K562 (cell line): ENCODE results near the gene ZFAND2B. TPM values are rescaled to one million over a fixed set of nuclear protein-coding genes. Genes with fewer than 3 reads are reported as not detected.
A peak's percentile ranks its signal among the peaks of the same experiment; 100 is the strongest.

Experiments used
- ADNP ChIP-seq: fragments of 200-800 bp; sonication (Bioruptor generic); IDR thresholded peaks from 2 replicates; pipeline ENCODE4 v1.6.1; 2016; ENCODE audit warnings: missing genetic modification characterization, missing compliant biosample characterization
- ATF1 ChIP-seq, 2 experiments: fragments of 450-650 bp in 1 of 2; IDR thresholded peaks; 2 replicates each; pipeline ENCODE4 v1.6.1; 2016; ENCODE audit warnings: missing compliant biosample characterization in 1 of 2, missing genetic modification characterization in 1 of 2
- CHAMP1 ChIP-seq: fragments of 450-650 bp; IDR thresholded peaks from 2 replicates; pipeline ENCODE4 v1.6.1; 2016; ENCODE audit warnings: mild to moderate bottlenecking
- COPS2 ChIP-seq: fragments of 450-650 bp; conservative IDR thresholded peaks from 2 replicates; pipeline ENCODE4 v1.6.1; 2016; ENCODE audit warnings: mild to moderate bottlenecking, moderate library complexity
- E2F8 ChIP-seq: fragments of 450-650 bp; IDR thresholded peaks from 2 replicates; pipeline ENCODE4 v1.7.1; 2018; ENCODE audit warnings: mild to moderate bottlenecking, low read depth; ENCODE audit not compliant: partially characterized antibody
- FIP1L1 ChIP-seq: fragments of 200-400 bp; formaldehyde crosslinking; IDR thresholded peaks from 2 replicates; pipeline ENCODE4 v1.6.1; 2018; ENCODE audit warnings: mild to moderate bottlenecking, low read depth, low read length; ENCODE audit not compliant: poor library complexity, severe bottlenecking
- FOXK2 ChIP-seq, 2 experiments: fragments of 450-650 bp; IDR thresholded peaks in 1 of 2; conservative IDR thresholded peaks in 1 of 2; 2 replicates each; pipeline ENCODE4 v1.6.1; 2016; ENCODE audit warnings: low read depth in 2 of 2, mild to moderate bottlenecking in 1 of 2
- HDAC3 ChIP-seq: fragments of 450-650 bp; IDR thresholded peaks from 2 replicates; pipeline ENCODE4 v1.6.1; 2018; ENCODE audit warnings: borderline replicate concordance, mild to moderate bottlenecking, moderate library complexity; ENCODE audit not compliant: partially characterized antibody
- HSF4 ChIP-seq: fragments of 250-450 bp; sonication (Bioruptor Pico); IDR thresholded peaks from 2 replicates; pipeline ENCODE4 v2.1.2; 2022; ENCODE audit warnings: mild to moderate bottlenecking, moderate library complexity, borderline replicate concordance
- KLF13 ChIP-seq: fragments of 450-650 bp; IDR thresholded peaks from 2 replicates; pipeline ENCODE4 v1.6.1; 2016; ENCODE audit warnings: missing genetic modification characterization, low read depth, mild to moderate bottlenecking, missing compliant biosample characterization, moderate library complexity, borderline replicate concordance
- LEF1 ChIP-seq: fragments of 450-650 bp; IDR thresholded peaks from 2 replicates; pipeline ENCODE4 v1.6.1; 2016; ENCODE audit warnings: mild to moderate bottlenecking
- MBD2 ChIP-seq: sonication (generic); IDR thresholded peaks from 2 replicates; pipeline ENCODE4 v1.6.1; 2016; ENCODE audit warnings: low read depth, borderline replicate concordance
- MEF2A ChIP-seq: IDR thresholded peaks from 2 replicates; pipeline ENCODE4 v1.6.1; 2011; ENCODE audit warnings: low read depth, mild to moderate bottlenecking, low read length, moderate library complexity; ENCODE audit not compliant: control insufficient read depth
- PATZ1 ChIP-seq: fragments of 250-450 bp; sonication (Bioruptor Pico); IDR thresholded peaks from 2 replicates; pipeline ENCODE4 v1.5.0; 2020; ENCODE audit warnings: mild to moderate bottlenecking, borderline replicate concordance
- PYGO2 ChIP-seq: fragments of 450-650 bp; IDR thresholded peaks from 2 replicates; pipeline ENCODE4 v1.6.1; 2016; ENCODE audit warnings: mild to moderate bottlenecking, missing genetic modification characterization, moderate library complexity, missing compliant biosample characterization
- SUPT5H ChIP-seq: fragments of 450-650 bp; IDR thresholded peaks from 2 replicates; pipeline ENCODE4 v1.6.1; 2016
- USF2 ChIP-seq: sonication (generic); formaldehyde crosslinking; IDR thresholded peaks from 2 replicates; pipeline ENCODE4 v1.5.0; 2020; ENCODE audit warnings: missing genetic modification reagents
- ZKSCAN1 ChIP-seq: fragments of 150-350 bp; IDR thresholded peaks from 2 replicates; pipeline ENCODE4 v1.6.1; 2016; ENCODE audit warnings: low read depth, low read length
- ZSCAN32 ChIP-seq: fragments of 450-650 bp; formaldehyde crosslinking; IDR thresholded peaks from 2 replicates; pipeline ENCODE4 v1.4.0; 2020; ENCODE audit warnings: mild to moderate bottlenecking, moderate library complexity
- polyA plus RNA-seq, 8 experiments: library from polyadenylated mRNA; depleted of rRNA in 4 of 8; stranded (reverse) in 5 of 8; unstranded in 3 of 8; fragments of >200 nt; fragmentation: Nextera tagmentation in 2 of 8; fragmentation: Illumina TruSeq in 1 of 8; extraction: Ambion mirVana in 2 of 8; extraction: Trizol in 1 of 8; gene quantifications; 2 replicates each; pipeline versions ENCODE4 v1.2.1 to v1.2.3, GENCODE V29; 2011 to 2014; ENCODE audit warnings: inconsistent platforms in 1 of 8, missing spikeins in 1 of 8
- total RNA-seq, 7 experiments: library from RNA; depleted of rRNA in 6 of 7; stranded (reverse); fragments of >200 nt in 6 of 7; fragmentation: Illumina TruSeq in 2 of 7; extraction: Trizol in 2 of 7; gene quantifications; 2 replicates each; pipeline versions ENCODE4 v1.2.1 to v1.2.3, GENCODE V29; 2011 to 2021; ENCODE audit warnings: low replicate concordance in 1 of 7

The ZFAND2B gene
- total and polyA plus RNA-seq, 9 of the 15 experiments (the other 6 are each of a cell fraction or from before 2014, with no cell fraction given): 9.9 to 33.3 (median 26.1) TPM

GRCh38 chr2:219177552-219178376 is 28.8 kb upstream of the ZFAND2B start, which contains the start of gene RETREG2 (continued):
- peak; percentile 95 for TF ChIP-seq USF2
- TF ChIP-seq ADNP: no peak
- no peak for TF ChIP-seq PATZ1 (CRISPR knock-in tag)
- TF ChIP-seq COPS2: no peak
- TF ChIP-seq HDAC3: no peak
- no peak for TF ChIP-seq FIP1L1
- TF ChIP-seq ZSCAN32 (CRISPR knock-in tag): no peak
- no peak for TF ChIP-seq KLF13 (tag)
- TF ChIP-seq ZKSCAN1: no peak
- no peak for TF ChIP-seq E2F8
- no peak for TF ChIP-seq MEF2A
- 0 out of 2 replicates have a peak, but pooled peaks have one; percentile 37 for TF ChIP-seq LEF1
- TF ChIP-seq ATF1 (CRISPR knock-in tag; IDR thresholded peaks at IDR 0.05): no peak
- peak; percentile 72 for TF ChIP-seq ATF1 (tag; IDR thresholded peaks at IDR 0.05)
- TF ChIP-seq FOXK2 (conservative IDR thresholded peaks at IDR 0.05 in 1 of 2, IDR thresholded peaks at IDR 0.05 in 1 of 2; ENCODE audit: low read depth in 2 of 2): peak; percentile 87; a peak in 3 of 4 replicates
- TF ChIP-seq HSF4: no peak
- no peak for TF ChIP-seq PYGO2
- TF ChIP-seq CHAMP1: no peak
- no peak for TF ChIP-seq MBD2
- TF ChIP-seq SUPT5H: peak; percentile 80
